ENCODE results near the gene FNDC3A.

GRCh38 chr13:48944221-48944620, 31.5 kb upstream of the FNDC3A start:
- TF ChIP-seq CTCF (IDR thresholded peaks at IDR 0.05) (no peak), POLR2AphosphoS5 (IDR thresholded peaks at IDR 0.05) (no peak)

All from prostate gland (tissue), 2 donors.